Limb (tissue), 2 donors: ENCODE measurements around the gene HGD.
"Not testable (repeated sequence)": the region's sequence is repeated elsewhere in the genome, so short reads cannot be mapped to it uniquely, and the experiment has no call there.

ENCODE experiments used
- DNase-seq, 2 donors: peaks; one replicate each; pipeline ENCODE4 v3.0.0-alpha.2; 2016; ENCODE audit errors: extremely low spot score in 2 of 2

HGD gene

GRCh38 chr3:120678984-120679383 lies 3.1 kb downstream of the HGD start:
- no peak for DNase-seq

GRCh38 chr3:120678331-120678947 lies 3.6 kb downstream of the HGD start:
- DNase-seq = peak in 1 of 2 donors; percentile 33

DNA sequence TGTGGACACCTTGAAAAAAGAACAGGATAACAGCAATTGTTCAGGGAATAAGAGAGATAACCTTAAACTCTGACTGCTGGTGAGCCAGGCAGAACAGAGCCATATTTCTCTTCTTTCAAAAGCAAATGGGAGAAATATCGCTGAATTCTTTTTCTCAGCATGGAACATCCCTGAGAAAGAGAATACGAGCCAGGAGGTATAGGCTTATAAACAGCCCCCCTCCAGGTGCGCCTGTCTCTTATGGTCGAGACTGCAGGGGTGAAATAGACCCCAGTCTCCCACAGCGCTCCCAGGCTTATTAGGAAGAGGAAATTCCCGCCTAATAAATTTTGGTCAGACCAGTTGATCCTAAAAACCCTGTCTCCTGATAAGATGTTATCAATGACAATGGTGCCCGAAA lies 4.8 kb downstream of the HGD start:
- DNase-seq = not testable (repeated sequence)

- DNase-seq = no peak
These were observed 8.9 kb downstream of the HGD start for GRCh38 chr3:120673116-120673515.

DNA sequence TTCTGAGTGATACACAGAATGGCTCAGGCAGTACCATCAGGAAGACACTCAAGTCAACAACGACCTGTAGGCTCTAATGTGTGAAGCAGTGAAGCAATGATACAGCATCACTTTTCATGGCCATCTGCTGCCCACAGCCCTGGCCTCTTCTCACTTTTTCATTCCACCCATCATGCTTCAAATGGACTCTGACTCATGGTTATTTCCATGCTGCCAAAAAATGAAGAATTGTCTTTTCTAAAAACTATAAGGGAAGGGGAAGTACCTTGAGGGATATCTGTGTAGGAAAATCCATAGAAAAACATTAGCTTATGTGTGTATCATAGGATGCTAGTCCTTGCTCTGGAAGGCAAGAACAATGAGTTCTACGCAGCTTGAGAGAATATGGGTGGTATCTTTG lies 11.5 kb downstream of the HGD start:
- DNase-seq = no peak

DNA sequence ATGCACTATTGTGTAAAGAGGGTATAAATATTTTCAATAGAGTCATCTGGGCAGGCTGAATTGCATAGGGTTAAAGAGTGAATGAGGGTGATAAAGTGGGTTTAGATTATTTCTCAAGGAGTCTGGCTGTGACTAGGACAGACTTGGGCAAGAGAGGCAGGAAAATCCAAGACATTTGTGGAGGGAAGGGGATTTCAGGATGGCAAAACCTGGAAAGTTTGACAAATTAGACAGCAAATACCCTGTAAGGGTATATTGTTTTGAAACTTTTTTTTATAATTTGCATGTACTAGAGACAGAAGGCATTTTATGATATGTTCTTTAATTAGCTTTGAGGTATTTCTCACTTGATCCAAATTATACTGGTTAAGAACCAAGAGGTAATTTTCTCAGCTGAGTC lies 17.1 kb downstream of the HGD start:
- no peak for DNase-seq

DNA sequence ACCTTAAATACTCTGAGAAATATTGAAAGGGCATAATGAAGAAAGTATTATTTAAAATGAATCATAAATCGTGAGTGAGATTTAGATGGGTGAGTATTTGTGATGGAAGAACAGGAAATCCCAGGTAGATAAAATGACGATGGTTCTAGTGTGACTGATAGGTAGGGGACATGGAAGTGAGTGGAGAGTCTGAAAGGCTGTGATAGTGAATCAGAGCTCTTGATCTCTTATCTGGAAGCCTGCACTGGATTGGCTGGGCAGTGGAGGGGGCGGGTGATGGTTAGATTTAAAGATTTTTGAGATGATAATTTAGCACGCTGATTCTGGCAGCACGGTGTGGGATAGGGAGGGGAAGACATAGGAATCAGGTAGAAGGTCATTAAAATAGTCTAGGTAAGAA lies 20.1 kb downstream of the HGD start:
- DNase-seq = no peak

DNA sequence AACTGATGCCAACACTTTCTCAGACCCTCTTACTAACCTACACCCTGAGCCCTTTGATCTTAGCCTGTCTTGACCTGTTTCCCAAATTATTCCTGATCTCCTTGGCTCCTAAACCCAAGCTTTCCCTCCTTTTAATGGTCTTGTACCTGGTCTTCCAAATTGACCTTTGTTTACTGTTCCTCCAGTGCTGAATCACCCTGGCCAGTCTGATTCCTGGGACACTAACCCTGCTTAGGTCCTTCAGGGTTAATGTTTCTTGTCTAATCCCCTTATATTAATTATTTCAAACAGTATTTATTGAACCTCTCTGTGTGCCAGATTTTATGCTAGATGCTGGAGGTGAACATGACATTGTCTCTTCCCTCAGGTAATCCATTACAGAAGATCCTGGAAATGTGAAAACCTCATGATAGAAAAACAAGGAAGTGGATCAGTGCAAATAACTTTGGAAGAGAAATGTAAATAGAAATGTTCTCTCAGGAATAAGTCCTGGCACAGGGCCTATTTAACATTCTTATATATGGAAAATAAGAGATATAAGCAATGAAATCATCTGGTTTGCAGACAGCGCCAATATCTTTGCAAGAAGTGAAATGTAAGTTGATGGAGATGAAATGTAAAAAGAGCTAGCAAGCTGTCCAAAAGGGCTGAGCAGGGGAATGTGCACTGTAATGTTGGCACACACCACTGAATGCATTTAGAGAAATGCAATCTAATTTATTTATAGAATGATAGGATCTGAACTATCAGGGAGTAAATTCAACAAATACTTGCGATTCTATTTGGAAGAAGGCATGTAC lies 20.7 kb downstream of the HGD start:
- DNase-seq = no peak

DNA sequence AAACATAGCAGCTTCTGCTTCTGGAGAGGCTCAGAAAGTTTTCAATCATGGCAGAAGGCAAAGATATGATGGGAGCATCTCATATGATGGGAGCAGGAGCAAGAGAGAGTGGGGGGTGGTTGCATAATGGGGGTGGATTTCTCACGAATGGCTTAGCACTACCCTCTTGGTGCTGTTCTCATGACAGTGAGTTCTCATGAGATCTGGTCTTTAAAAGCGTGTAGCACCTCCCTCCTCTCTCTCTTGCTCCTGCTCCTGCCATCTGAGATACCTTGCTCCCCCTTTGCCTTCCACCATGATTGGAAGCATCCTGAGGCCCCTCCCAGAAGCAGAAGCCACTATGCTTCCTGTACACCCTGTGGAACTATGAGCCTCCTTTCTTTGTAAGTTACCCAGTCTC lies 22.2 kb downstream of the HGD start:
- no peak for DNase-seq

DNA sequence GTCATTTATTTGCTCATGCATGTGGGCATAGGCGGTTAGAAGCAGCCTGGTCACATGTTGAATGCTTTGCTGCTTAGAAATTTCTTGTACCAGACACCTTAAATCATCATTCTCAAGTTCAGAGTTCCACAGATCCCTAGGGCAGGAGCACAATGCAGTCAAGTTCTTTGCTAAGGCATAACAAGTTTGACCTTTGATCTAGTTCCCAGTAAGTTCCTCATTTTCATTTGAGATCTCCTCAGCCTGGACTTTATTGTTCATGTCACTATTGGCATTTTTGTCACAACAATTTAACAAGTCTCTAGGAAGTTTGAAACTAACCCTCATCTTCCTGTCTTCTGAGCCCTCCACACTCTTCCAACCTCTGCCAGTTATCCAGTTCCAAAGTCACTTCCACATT lies 22.8 kb downstream of the HGD start:
- DNase-seq = no peak

- no peak for DNase-seq
These were observed 29.0 kb downstream of the HGD start for GRCh38 chr3:120652896-120653545.

- DNase-seq = no peak
These were observed 29.8 kb downstream of the HGD start for GRCh38 chr3:120652281-120652680.

- no peak for DNase-seq
These were observed 31.7 kb downstream of the HGD start for GRCh38 chr3:120650311-120650710.

GRCh38 chr3:120649830-120650233 lies 32.2 kb downstream of the HGD start:
- DNase-seq = no peak

DNA sequence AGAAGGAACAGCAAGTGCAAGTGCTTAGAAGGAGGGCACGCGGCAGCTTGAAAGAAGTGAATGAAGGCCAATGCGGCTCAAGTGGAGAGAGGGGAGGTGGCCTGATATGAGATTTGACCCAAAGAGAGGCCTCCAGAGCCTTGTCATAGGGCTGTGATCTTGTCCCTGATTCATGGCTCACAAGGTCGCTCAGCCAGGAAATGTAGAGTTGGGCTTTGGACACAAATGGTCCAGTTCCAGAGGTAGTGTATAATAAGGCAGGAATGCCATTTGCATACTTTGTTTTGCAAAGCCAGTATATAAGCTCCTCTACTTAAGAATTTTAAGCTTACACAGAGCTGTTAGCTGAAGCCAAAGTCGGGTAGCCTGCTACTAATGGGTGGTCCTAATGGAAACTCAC lies 33.7 kb downstream of the HGD start:
- DNase-seq = no peak

- DNase-seq = no peak
These were observed 35.1 kb downstream of the HGD start for GRCh38 chr3:120646771-120647432.

- DNase-seq = no peak
These were observed 36.8 kb downstream of the HGD start for GRCh38 chr3:120645083-120645845.

DNA sequence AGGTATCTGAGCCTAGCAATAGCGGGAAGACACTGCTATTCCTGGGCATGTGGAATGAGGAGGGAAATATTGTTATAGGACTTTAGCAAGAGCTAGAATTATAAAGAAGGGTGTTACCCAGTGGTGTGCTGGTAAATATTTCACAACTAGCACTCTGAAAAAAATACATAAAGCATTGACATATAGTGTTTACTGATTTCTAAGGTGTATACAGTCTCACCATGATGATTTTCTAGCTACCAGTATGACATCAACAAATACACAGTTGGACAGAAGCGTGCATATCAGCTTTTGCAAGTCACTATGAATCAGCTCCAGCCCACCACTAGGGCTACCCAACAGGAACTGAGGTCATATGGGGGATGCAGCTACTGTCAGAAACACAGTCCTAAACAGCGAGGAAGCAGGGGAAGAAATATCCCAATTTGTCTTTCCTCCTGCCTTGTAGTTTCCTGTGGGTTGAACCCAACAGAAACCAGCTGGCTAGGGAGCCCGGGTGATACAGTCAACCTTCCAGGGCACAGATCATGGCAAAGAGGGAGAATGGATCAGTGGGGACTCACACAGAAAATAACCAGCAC lies 39.6 kb downstream of the HGD start:
- DNase-seq = no peak

GRCh38 chr3:120641696-120642246 lies 40.3 kb downstream of the HGD start:
- DNase-seq = no peak

DNA sequence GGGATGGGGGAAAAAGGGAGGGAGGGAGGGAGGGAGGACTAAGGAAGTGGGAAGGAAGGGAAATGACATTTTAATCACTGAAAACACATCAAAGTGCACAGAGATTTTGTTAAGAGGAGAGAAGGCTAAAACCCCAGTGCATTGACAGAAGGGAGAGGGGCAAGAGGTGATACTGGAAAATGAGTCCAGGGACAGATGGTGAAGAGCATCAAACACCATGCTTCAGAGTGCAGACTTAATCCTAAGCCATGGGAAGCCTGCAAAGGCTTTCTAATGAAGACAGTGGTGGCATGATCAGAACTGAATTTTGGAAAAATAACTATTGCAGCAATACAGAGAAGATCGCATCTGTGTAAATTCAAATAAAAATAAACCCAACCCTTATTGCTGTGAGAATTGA lies 41.8 kb downstream of the HGD start:
- no peak for DNase-seq

- DNase-seq = not testable (repeated sequence)
These were observed 43.2 kb downstream of the HGD start for GRCh38 chr3:120638820-120639219.
